HepG2 (cell line): ENCODE results near the gene PRDX2. TPM values are rescaled to one million over a fixed set of nuclear protein-coding genes. Genes with fewer than 3 reads are reported as not detected.
A peak's percentile ranks its signal among the peaks of the same experiment; 100 is the strongest.

Source experiments
- AGO1 ChIP-seq: fragments of 200-400 bp; formaldehyde crosslinking; IDR thresholded peaks from 2 replicates; pipeline ENCODE4 v1.6.1; 2017; ENCODE audit warnings: mild to moderate bottlenecking, low read depth, low read length, moderate library complexity; ENCODE audit not compliant: poor library complexity, severe bottlenecking
- ELF1 ChIP-seq: sonication (generic); formaldehyde crosslinking; IDR thresholded peaks from 2 replicates; pipeline ENCODE4 v1.4.0; 2020; ENCODE audit warnings: missing genetic modification reagents
- HIVEP1 ChIP-seq: sonication (generic); formaldehyde crosslinking; IDR thresholded peaks from 2 replicates; pipeline ENCODE4 v1.4.0; 2020; ENCODE audit warnings: mild to moderate bottlenecking, missing genetic modification reagents
- HNRNPK ChIP-seq: fragments of 200-400 bp; formaldehyde crosslinking; IDR thresholded peaks from 2 replicates; pipeline ENCODE4 v1.6.1; 2018; ENCODE audit warnings: low read length, low read depth, moderate library complexity, mild to moderate bottlenecking; ENCODE audit not compliant: poor library complexity, severe bottlenecking
- IRF2 ChIP-seq: IDR thresholded peaks from 2 replicates; pipeline ENCODE4 v1.6.1; 2018; ENCODE audit warnings: missing genetic modification reagents, missing compliant biosample characterization
- KDM4B ChIP-seq: sonication (generic); formaldehyde crosslinking; IDR thresholded peaks from 2 replicates; pipeline ENCODE4 v1.4.0; 2020; ENCODE audit warnings: missing genetic modification reagents
- PITX1 ChIP-seq: sonication (generic); formaldehyde crosslinking; IDR thresholded peaks from 2 replicates; pipeline ENCODE4 v1.5.1; 2020; ENCODE audit warnings: mild to moderate bottlenecking, missing genetic modification reagents
- RAD21 ChIP-seq: fragments of 450-650 bp; formaldehyde crosslinking; IDR thresholded peaks from 2 replicates; pipeline ENCODE4 v1.5.0; 2020; ENCODE audit warnings: mild to moderate bottlenecking
- RFX1 ChIP-seq: fragments of 450-650 bp; IDR thresholded peaks from 2 replicates; pipeline ENCODE4 v1.6.1; 2017
- RFX5 ChIP-seq: IDR thresholded peaks from 2 replicates; pipeline ENCODE4 v1.6.1; 2011; ENCODE audit warnings: low read depth, low read length, improper control_type of control experiment
- ZBTB2 ChIP-seq: sonication (generic); formaldehyde crosslinking; IDR thresholded peaks from 2 replicates; pipeline ENCODE4 v1.8.0; 2022; ENCODE audit warnings: low read depth, missing genetic modification reagents
- ZFP36 ChIP-seq: fragments of 150-350 bp; IDR thresholded peaks from 2 replicates; pipeline ENCODE4 v1.6.1; 2018; ENCODE audit warnings: borderline replicate concordance, low read length, low read depth; ENCODE audit not compliant: partially characterized antibody
- ZNF12 ChIP-seq: sonication (generic); formaldehyde crosslinking; IDR thresholded peaks from 2 replicates; pipeline ENCODE4 v1.5.0; 2020; ENCODE audit warnings: missing genetic modification reagents
- ZNF574 ChIP-seq: sonication (generic); formaldehyde crosslinking; IDR thresholded peaks from 2 replicates; pipeline ENCODE4 v1.4.0; 2020; ENCODE audit warnings: missing genetic modification reagents
- ZNF616 ChIP-seq: sonication (generic); formaldehyde crosslinking; IDR thresholded peaks from 2 replicates; pipeline ENCODE4 v1.5.0; 2020; ENCODE audit warnings: low read depth, mild to moderate bottlenecking, missing genetic modification reagents
- ZNF878 ChIP-seq: sonication (generic); formaldehyde crosslinking; IDR thresholded peaks from 2 replicates; pipeline ENCODE4 v1.8.1; 2023; ENCODE audit warnings: mild to moderate bottlenecking, missing genetic modification reagents, moderate library complexity
- polyA plus RNA-seq, 8 experiments: library from polyadenylated mRNA; depleted of rRNA in 3 of 8; stranded (reverse) in 7 of 8; unstranded in 1 of 8; fragments of >200 nt; fragmentation: Illumina TruSeq in 4 of 8; extraction: Trizol in 4 of 8; gene quantifications; 2 replicates each; pipeline versions ENCODE4 v1.2.1 to v1.2.3, GENCODE V29; 2011 to 2016; ENCODE audit warnings: low read depth in 4 of 8, missing spikeins in 1 of 8, mixed read lengths in 1 of 8; ENCODE audit not compliant: insufficient read depth in 1 of 8
- total RNA-seq, 5 experiments: library from RNA; depleted of rRNA; stranded (reverse); fragments of >200 nt; fragmentation: Illumina TruSeq; extraction: Trizol; gene quantifications; 2 replicates each; pipeline ENCODE4 v1.2.3, GENCODE V29; 2016; ENCODE audit warnings: low read depth in 1 of 5
- TF ChIP-seq, protein P1 (sequence below): sonication (generic); formaldehyde crosslinking; IDR thresholded peaks from 2 replicates; pipeline ENCODE4 v1.5.1; 2020; ENCODE audit warnings: missing genetic modification reagents, mild to moderate bottlenecking, borderline replicate concordance
- TF ChIP-seq, protein P2 (sequence below): IDR thresholded peaks from 2 replicates; pipeline ENCODE4 v1.4.0; 2020; ENCODE audit warnings: mild to moderate bottlenecking, missing genetic modification reagents

Gene PRDX2
- total and polyA plus RNA-seq, 2 of the 13 experiments (the other 11 are each of a cell fraction or from before 2014, with no cell fraction given) = 218 to 381 TPM

DNA sequence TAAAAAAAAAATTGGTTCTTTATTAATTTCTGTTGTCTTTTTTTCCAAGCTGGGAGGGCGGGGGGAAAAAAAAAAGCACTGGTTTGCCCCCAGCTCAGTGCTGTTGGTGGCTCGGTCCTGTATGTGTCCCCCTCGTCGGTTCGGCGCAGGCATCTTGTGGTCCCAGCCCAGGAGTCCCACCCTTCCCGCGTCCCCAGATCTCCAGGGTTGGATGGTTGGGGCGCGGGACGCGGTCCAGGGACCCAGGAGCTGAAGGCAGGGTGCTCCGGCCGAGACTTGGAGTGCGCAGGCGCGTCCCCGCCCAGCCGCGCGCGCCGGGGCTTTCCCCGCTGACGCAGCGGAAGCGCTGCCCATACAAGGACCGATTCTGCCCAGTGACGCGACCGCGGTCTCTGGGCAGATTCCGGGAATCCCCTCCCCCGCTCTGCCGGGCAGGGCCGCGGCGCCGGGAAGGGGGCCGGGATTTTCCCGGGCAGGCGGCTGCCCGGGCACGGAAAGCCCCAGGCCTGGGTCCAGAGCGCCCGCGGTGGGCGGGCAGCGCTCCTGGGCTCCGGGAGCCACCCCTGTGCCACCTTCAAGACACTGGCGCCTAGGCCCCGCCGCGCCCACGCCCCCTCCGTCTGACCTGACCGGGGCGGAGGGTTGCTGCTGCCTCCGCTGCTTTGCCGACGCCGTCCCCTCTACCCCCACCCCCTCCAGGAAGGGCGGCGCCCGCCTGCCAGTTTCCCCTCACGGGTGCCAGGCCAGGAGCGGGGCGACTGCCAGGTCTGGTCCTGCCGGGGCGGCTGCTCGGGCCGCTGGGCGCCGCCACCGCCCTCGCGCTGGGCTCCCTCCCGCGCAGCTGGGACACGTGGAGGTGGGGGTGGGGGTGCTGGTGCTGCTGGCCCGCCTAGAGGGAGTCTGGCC is 8.1 kb downstream of the PRDX2 start (continued):
- TF ChIP-seq ZBTB2 (CRISPR knock-in tag) = peak; percentile 74
- TF ChIP-seq, protein P1, sequence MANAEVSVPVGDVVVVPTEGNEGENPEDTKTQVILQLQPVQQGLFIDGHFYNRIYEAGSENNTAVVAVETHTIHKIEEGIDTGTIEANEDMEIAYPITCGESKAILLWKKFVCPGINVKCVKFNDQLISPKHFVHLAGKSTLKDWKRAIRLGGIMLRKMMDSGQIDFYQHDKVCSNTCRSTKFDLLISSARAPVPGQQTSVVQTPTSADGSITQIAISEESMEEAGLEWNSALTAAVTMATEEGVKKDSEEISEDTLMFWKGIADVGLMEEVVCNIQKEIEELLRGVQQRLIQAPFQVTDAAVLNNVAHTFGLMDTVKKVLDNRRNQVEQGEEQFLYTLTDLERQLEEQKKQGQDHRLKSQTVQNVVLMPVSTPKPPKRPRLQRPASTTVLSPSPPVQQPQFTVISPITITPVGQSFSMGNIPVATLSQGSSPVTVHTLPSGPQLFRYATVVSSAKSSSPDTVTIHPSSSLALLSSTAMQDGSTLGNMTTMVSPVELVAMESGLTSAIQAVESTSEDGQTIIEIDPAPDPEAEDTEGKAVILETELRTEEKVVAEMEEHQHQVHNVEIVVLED = peak; percentile 57; the same call in 1 of the 2 replicates
- TF ChIP-seq RFX1 = no peak
- TF ChIP-seq KDM4B = peak; percentile 82; the same call in 1 of the 2 replicates
- TF ChIP-seq, protein P2, sequence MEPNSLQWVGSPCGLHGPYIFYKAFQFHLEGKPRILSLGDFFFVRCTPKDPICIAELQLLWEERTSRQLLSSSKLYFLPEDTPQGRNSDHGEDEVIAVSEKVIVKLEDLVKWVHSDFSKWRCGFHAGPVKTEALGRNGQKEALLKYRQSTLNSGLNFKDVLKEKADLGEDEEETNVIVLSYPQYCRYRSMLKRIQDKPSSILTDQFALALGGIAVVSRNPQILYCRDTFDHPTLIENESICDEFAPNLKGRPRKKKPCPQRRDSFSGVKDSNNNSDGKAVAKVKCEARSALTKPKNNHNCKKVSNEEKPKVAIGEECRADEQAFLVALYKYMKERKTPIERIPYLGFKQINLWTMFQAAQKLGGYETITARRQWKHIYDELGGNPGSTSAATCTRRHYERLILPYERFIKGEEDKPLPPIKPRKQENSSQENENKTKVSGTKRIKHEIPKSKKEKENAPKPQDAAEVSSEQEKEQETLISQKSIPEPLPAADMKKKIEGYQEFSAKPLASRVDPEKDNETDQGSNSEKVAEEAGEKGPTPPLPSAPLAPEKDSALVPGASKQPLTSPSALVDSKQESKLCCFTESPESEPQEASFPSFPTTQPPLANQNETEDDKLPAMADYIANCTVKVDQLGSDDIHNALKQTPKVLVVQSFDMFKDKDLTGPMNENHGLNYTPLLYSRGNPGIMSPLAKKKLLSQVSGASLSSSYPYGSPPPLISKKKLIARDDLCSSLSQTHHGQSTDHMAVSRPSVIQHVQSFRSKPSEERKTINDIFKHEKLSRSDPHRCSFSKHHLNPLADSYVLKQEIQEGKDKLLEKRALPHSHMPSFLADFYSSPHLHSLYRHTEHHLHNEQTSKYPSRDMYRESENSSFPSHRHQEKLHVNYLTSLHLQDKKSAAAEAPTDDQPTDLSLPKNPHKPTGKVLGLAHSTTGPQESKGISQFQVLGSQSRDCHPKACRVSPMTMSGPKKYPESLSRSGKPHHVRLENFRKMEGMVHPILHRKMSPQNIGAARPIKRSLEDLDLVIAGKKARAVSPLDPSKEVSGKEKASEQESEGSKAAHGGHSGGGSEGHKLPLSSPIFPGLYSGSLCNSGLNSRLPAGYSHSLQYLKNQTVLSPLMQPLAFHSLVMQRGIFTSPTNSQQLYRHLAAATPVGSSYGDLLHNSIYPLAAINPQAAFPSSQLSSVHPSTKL (CRISPR knock-in tag) = peak; percentile 61
- peak; percentile 22; the same call in 1 of the 2 replicates for TF ChIP-seq PITX1 (CRISPR knock-in tag)
- peak; percentile 50; the same call in 1 of the 2 replicates for TF ChIP-seq RAD21
- peak; percentile 99 for TF ChIP-seq AGO1
- TF ChIP-seq IRF2 (CRISPR knock-in tag) = no peak; the same call in 1 of the 2 replicates
- no peak for TF ChIP-seq ZNF12 (CRISPR knock-in tag)
- TF ChIP-seq ZNF574 = peak; percentile 66
- TF ChIP-seq ELF1 (CRISPR knock-in tag) = peak; percentile 65
- TF ChIP-seq HNRNPK = no peak
- peak; percentile 96 for TF ChIP-seq RFX5
- TF ChIP-seq ZNF616 = no peak; the same call in 1 of the 2 replicates
- 0 out of 2 replicates have a peak, but pooled peaks have one; percentile 45 for TF ChIP-seq ZNF878
- TF ChIP-seq HIVEP1 (CRISPR knock-in tag) = peak; percentile 100
- TF ChIP-seq ZFP36 = peak; percentile 54
